Endothelial cell of umbilical vein (primary cell): Measurements from ENCODE around the gene BMERB1. TPM values are rescaled to one million over a fixed set of nuclear protein-coding genes. Genes with fewer than 3 reads are reported as not detected.

Experiments used
- BruUV-seq: library from RNA; stranded (reverse); fragments of 400-500 nt; replicated peaks from 2 replicates; lab custom pipeline; 2021; lab: Mats Ljungman, UMichigan
- CTCF ChIA-PET: fragments of 300-600, 350-600 bp; sonication (Branson Sonifier 250); formaldehyde crosslinking; loops from one replicate; lab custom pipeline; 2021; ENCODE audit warnings: antibody characterized with exemption, inconsistent platforms; lab: Charles Lee
- POLR2A ChIA-PET: fragments of 300-600, 350-600 bp; sonication (Branson Sonifier 250); formaldehyde crosslinking; loops from one replicate; lab custom pipeline; 2021; ENCODE audit warnings: antibody characterized with exemption, inconsistent platforms; lab: Charles Lee
- DNase-seq: peaks from one replicate; pipeline ENCODE4 v3.0.0-alpha.2; 2011; ENCODE audit warnings: low read depth, low spot score
- FAIRE-seq: peaks from 2 replicates; lab custom pipeline; 2011; peaks lifted over from hg19 to GRCh38; lab: Jason Lieb, UNC
- H2AFZ ChIP-seq: 2 replicates; pipeline ENCODE4 v1.6.0; 2012; ENCODE audit warnings: low read depth, low read length, control low read depth, inconsistent platforms
- H3K27ac ChIP-seq: 2 replicates; pipeline ENCODE4 v1.5.1; 2011; ENCODE audit warnings: low read depth, mild to moderate bottlenecking, control low read depth, low read length, moderate library complexity; ENCODE audit not compliant: insufficient read depth
- H3K27me3 ChIP-seq, 2 experiments: 2 replicates each; pipeline versions ENCODE4 v1.6.0 to v1.6.1; 2011; ENCODE audit warnings: low read length in 2 of 2, mixed read lengths in 1 of 2; ENCODE audit not compliant: control insufficient read depth in 2 of 2, insufficient read depth in 2 of 2
- H3K36me3 ChIP-seq, 2 experiments: 2 replicates in 1 of 2; 3 replicates in 1 of 2; pipeline ENCODE4 v1.5.1; 2011; ENCODE audit warnings: low read length in 2 of 2, mild to moderate bottlenecking in 1 of 2, moderate library complexity in 1 of 2; ENCODE audit not compliant: control insufficient read depth in 2 of 2, insufficient read depth in 2 of 2; ENCODE audit errors: extremely low read depth in 1 of 2
- H3K4me1 ChIP-seq: 3 replicates; pipeline ENCODE4 v1.5.1; 2011; ENCODE audit warnings: mild to moderate bottlenecking, low read length; ENCODE audit not compliant: control insufficient read depth, insufficient read depth; ENCODE audit errors: extremely low read depth
- H3K4me2 ChIP-seq: 2 replicates; pipeline ENCODE4 v1.6.1; 2011; ENCODE audit warnings: low read length, control low read depth, mixed read lengths; ENCODE audit not compliant: insufficient read depth
- H3K4me3 ChIP-seq, 3 experiments: fragments of 200-600 bp in 1 of 3; sonication (generic), shearing (Covaris generic) in 1 of 3; replicated peaks in 1 of 3; 2 replicates each; pipeline ENCODE4 v1.5.1; 2011 to 2016; ENCODE audit warnings: control low read depth in 3 of 3, low read length in 3 of 3, mild to moderate bottlenecking in 2 of 3, inconsistent platforms in 1 of 3, low read depth in 1 of 3, moderate library complexity in 1 of 3; ENCODE audit not compliant: insufficient read depth in 1 of 3
- H3K79me2 ChIP-seq: 2 replicates; pipeline ENCODE4 v1.6.0; 2012; ENCODE audit warnings: low read length, inconsistent platforms; ENCODE audit not compliant: control insufficient read depth, insufficient read depth
- H3K9ac ChIP-seq: replicated peaks from 2 replicates; pipeline ENCODE3; 2011; ENCODE audit warnings: low read length, control low read depth; ENCODE audit not compliant: insufficient read depth; ENCODE audit errors: extremely low read depth
- H3K9me1 ChIP-seq: replicated peaks from 3 replicates; pipeline ENCODE4 v1.6.0; 2011; ENCODE audit warnings: mild to moderate bottlenecking, low read length; ENCODE audit not compliant: control insufficient read depth, insufficient read depth; ENCODE audit errors: extremely low read depth
- H3K9me3 ChIP-seq: replicated peaks from 2 replicates; pipeline ENCODE4 v1.5.1; 2012; ENCODE audit warnings: low read length, inconsistent platforms; ENCODE audit not compliant: control insufficient read depth, insufficient read depth
- H4K20me1 ChIP-seq: replicated peaks from 2 replicates; pipeline ENCODE3; 2011; ENCODE audit warnings: mild to moderate bottlenecking, low read length; ENCODE audit not compliant: control insufficient read depth, insufficient read depth; ENCODE audit errors: extremely low read depth
- EZH2 ChIP-seq: IDR thresholded peaks from 2 replicates; pipeline ENCODE4 v1.6.1; 2012; ENCODE audit warnings: borderline replicate concordance, low read depth, mild to moderate bottlenecking, moderate library complexity, low read length, inconsistent platforms; ENCODE audit not compliant: severe bottlenecking
- FOS ChIP-seq: IDR thresholded peaks from 2 replicates; pipeline ENCODE4 v1.6.1; 2011; ENCODE audit warnings: mild to moderate bottlenecking, low read length, moderate library complexity, borderline replicate concordance; ENCODE audit not compliant: insufficient read depth
- GATA2 ChIP-seq: IDR thresholded peaks from 2 replicates; pipeline ENCODE4 v1.7.0; 2011; ENCODE audit warnings: low read depth, mild to moderate bottlenecking, moderate library complexity, mixed read lengths, low read length; ENCODE audit not compliant: insufficient read length, insufficient read depth
- JUN ChIP-seq: IDR thresholded peaks from 2 replicates; pipeline ENCODE4 v1.6.1; 2011; ENCODE audit warnings: borderline replicate concordance, low read depth; ENCODE audit not compliant: insufficient read length, insufficient read depth
- MYC ChIP-seq: IDR thresholded peaks from one replicate; pipeline ENCODE4 v1.6.1; 2011; ENCODE audit warnings: mild to moderate bottlenecking, low read depth, low read length
- POLR2A ChIP-seq: IDR thresholded peaks from 2 replicates; pipeline ENCODE4 v1.6.1; 2012; ENCODE audit warnings: low read depth, mild to moderate bottlenecking, control low read depth, low read length
- POLR2AphosphoS5 ChIP-seq: IDR thresholded peaks from 2 replicates; pipeline ENCODE4 v1.6.1; 2012; ENCODE audit warnings: low read depth, mild to moderate bottlenecking, control low read depth, low read length, moderate library complexity; ENCODE audit not compliant: insufficient read depth
- dilution Hi-C: fragments of 300-500 bp; cut with MboI; formaldehyde crosslinking; loops from one replicate; pipeline ENCODE4 v1.15.0; 2019; ENCODE audit warnings: low sequenced_read_pairs; ENCODE audit not compliant: extremely low pct_ligation_motif_present
- intact Hi-C: fragments of 100-400 bp; cut with micrococcal nuclease; formaldehyde crosslinking; loops from one replicate; pipeline ENCODE4 v1.10.0; 2022
- polyA plus RNA-seq, 4 experiments: library from polyadenylated mRNA; depleted of rRNA in 3 of 4; stranded (reverse) in 3 of 4; unstranded in 1 of 4; fragments of >200 nt; gene quantifications; 2 replicates each; pipeline versions ENCODE4 v1.2.1 to v1.2.3, GENCODE V29; 2011 to 2012; ENCODE audit warnings: missing spikeins in 1 of 4
- total RNA-seq: library from RNA; stranded (reverse); gene quantifications from 2 replicates; pipeline ENCODE4 v1.2.3, GENCODE V29; 2021
- TF ChIP-seq, protein P1 (sequence below), 2 donors: IDR thresholded peaks; 1 replicate in 1 of 2; 2 replicates in 1 of 2; pipeline ENCODE4 v1.5.1; 2011; ENCODE audit warnings: low read length in 2 of 2, mild to moderate bottlenecking in 2 of 2, moderate library complexity in 2 of 2, control low read depth in 1 of 2, inconsistent platforms in 1 of 2, low read depth in 1 of 2; ENCODE audit not compliant: insufficient read depth in 1 of 2; ENCODE audit errors: extremely low read depth in 1 of 2
- TF ChIP-seq, protein P2 (sequence below): IDR thresholded peaks from 2 replicates; pipeline ENCODE4 v1.6.1; 2011; ENCODE audit not compliant: insufficient read depth, insufficient read length

The BMERB1 gene
- total and polyA plus RNA-seq, 2 donors (not counting 3 experiments of a cell fraction or from before 2014, with no cell fraction given) = 14.1 to 17.4 TPM

DNA sequence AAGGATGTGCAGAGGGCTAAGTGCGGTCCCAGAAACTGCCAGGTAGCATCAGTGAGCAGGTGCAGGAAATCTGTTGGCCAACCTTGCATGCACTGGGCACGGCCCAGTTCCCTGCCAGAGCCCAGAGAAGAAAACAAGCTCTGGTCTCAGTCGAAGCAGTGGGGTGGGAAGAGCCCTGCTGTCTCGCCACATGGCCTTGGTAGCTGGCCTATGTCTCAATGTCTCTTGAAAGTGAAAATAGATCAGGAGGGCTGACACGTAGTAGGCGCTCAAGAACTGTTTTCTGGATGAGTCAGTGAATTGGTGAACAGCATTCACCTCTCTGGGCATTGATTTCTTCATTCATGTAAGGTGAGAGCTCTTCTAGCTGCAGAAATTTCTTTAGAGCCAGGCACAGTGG is 118.1 kb downstream of the BMERB1 start:
- BruUV-seq = no TSS peak
- no peak for FAIRE-seq
- Histone ChIP-seq H3K79me2 (no peaks in the 10 kb centered on the region), H3K27me3 (no peaks in the 10 kb centered on the region), H3K36me3 (no peaks in the 10 kb centered on the region), H3K9me3 (no peaks in the 10 kb centered on the region), H3K9me1 (no peaks in the 10 kb centered on the region), H4K20me1 (no peaks in the 10 kb centered on the region), H2AFZ (no peak overlapping the region), H3K9ac (no peak overlapping the region), H3K27ac (no peak overlapping the region), H3K4me1 (no peaks in the 10 kb centered on the region), H3K4me3 (no peak overlapping the region), H3K4me2 (no peak overlapping the region)
- intact Hi-C loops (no loop called here), dilution Hi-C loops (no loop called here)
- DNase-seq = no peak
- TF ChIP-seq GATA2 = no peak
- TF ChIP-seq POLR2AphosphoS5 = no peak
- TF ChIP-seq EZH2 = no peak
- TF ChIP-seq, protein P1, sequence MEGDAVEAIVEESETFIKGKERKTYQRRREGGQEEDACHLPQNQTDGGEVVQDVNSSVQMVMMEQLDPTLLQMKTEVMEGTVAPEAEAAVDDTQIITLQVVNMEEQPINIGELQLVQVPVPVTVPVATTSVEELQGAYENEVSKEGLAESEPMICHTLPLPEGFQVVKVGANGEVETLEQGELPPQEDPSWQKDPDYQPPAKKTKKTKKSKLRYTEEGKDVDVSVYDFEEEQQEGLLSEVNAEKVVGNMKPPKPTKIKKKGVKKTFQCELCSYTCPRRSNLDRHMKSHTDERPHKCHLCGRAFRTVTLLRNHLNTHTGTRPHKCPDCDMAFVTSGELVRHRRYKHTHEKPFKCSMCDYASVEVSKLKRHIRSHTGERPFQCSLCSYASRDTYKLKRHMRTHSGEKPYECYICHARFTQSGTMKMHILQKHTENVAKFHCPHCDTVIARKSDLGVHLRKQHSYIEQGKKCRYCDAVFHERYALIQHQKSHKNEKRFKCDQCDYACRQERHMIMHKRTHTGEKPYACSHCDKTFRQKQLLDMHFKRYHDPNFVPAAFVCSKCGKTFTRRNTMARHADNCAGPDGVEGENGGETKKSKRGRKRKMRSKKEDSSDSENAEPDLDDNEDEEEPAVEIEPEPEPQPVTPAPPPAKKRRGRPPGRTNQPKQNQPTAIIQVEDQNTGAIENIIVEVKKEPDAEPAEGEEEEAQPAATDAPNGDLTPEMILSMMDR (IDR thresholded peaks at IDR 0.05; ENCODE audit: extremely low read depth in 1 of 2, insufficient read depth in 1 of 2, low read depth in 1 of 2, low read length in 2 of 2) = no peak
- TF ChIP-seq POLR2A = no peak
- TF ChIP-seq JUN = no peak
- TF ChIP-seq MYC = no peak
- TF ChIP-seq, protein P2, sequence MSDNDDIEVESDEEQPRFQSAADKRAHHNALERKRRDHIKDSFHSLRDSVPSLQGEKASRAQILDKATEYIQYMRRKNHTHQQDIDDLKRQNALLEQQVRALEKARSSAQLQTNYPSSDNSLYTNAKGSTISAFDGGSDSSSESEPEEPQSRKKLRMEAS = no peak
- TF ChIP-seq FOS = no peak
- ChIA-PET POLR2A (no interaction called here), CTCF (interaction anchor here (0.9 to 7.9 kb wide), 4 partner anchors 12 to 127 kb away, joined by 3 to 161 read pairs (median 4); no protein-coding TSS in a partner anchor)
